Measurements from ENCODE around the gene FIG4. TPM values are rescaled to one million over a fixed set of nuclear protein-coding genes. Genes with fewer than 3 reads are reported as not detected.
"Not testable (repeated sequence)": the region's sequence is repeated elsewhere in the genome, so short reads cannot be mapped to it uniquely, and the experiment has no call there.

Gene FIG4
- total RNA-seq, 1 donor from 2014 or later, result 8.0 TPM

- Histone ChIP-seq H3K27ac (replicated peaks) (no peak overlapping the region), H3K9me3 (replicated peaks) (no peaks in the 10 kb centered on the region), H3K27me3 (ENCODE audit: low read depth) (no peaks in the 10 kb centered on the region), H3K4me3 (no peak overlapping the region), H3K4me1 (peaks cover 14% of the 10 kb centered on the region), H3K36me3 (peaks cover 16% of the 10 kb centered on the region)
- TF ChIP-seq, protein P1, sequence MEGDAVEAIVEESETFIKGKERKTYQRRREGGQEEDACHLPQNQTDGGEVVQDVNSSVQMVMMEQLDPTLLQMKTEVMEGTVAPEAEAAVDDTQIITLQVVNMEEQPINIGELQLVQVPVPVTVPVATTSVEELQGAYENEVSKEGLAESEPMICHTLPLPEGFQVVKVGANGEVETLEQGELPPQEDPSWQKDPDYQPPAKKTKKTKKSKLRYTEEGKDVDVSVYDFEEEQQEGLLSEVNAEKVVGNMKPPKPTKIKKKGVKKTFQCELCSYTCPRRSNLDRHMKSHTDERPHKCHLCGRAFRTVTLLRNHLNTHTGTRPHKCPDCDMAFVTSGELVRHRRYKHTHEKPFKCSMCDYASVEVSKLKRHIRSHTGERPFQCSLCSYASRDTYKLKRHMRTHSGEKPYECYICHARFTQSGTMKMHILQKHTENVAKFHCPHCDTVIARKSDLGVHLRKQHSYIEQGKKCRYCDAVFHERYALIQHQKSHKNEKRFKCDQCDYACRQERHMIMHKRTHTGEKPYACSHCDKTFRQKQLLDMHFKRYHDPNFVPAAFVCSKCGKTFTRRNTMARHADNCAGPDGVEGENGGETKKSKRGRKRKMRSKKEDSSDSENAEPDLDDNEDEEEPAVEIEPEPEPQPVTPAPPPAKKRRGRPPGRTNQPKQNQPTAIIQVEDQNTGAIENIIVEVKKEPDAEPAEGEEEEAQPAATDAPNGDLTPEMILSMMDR (IDR thresholded peaks at IDR 0.05; ENCODE audit: borderline replicate concordance), result no peak
- intact Hi-C loops (cut with micrococcal nuclease), result no loop called here
- no peak for DNase-seq
Measured at GRCh38 chr6:109722564-109723254, 31.6 kb downstream of the FIG4 start.

DNA sequence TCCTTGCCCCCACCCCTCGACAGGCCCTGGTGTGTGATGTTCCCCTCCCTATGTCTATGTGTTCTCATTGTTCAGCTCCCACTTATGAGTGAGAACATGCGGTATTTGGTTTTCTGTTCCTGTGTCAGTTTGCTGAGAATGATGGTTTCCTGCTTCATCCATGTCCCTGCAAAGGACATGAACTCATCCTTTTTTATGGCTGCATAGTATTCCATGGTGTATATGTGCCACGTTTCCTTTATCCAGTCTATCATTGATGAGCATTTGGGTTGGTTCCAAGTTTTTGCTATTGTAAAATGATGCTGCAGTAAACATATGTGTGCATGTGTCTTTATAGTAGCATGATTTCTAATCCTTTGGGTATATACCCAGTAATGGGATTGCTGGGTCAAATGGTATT lies 34.2 kb downstream of the FIG4 start:
- intact Hi-C loops (cut with micrococcal nuclease), result not testable (repeated sequence)

DNA sequence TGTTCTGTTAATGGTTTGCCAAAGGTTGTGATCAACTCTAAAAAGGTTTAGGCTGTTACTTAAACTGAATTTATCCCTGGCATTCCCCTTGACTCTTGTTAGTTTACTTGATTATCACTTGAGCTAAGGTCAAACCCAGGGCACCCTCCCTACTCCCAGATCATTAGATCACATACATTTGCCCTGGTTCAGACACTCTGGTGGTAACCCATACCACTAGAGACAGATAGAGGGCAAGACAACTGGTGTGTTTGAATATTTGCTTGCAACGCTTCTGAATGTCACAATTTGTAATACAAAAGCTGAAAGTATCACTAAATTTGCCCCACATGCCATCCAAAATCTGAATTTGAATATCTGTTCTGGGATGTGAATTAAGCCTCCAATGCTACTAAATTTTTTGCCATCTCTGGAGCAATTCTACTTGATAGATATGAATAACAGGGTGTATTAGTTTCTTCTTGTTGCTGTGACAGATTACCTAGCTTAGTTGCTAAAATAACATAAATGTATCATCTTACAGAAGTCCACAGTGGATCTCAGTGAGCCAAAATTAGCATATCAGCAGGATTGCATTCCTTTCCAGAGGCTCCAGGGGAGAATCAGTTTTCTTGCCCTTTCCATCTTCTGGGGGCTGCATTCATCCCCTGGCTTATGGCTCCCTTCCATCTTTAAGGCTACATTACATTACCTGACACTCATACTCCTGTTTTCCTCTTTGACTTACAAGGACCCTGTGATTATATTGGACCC lies 45.4 kb downstream of the FIG4 start:
- intact Hi-C loops (cut with micrococcal nuclease), result no loop called here
- no peak for DNase-seq
- TF ChIP-seq, protein P1 (IDR thresholded peaks at IDR 0.05; ENCODE audit: borderline replicate concordance), result no peak
- Histone ChIP-seq H3K27ac (replicated peaks) (no peak overlapping the region), H3K9me3 (replicated peaks) (no peaks in the 10 kb centered on the region), H3K27me3 (ENCODE audit: low read depth) (no peaks in the 10 kb centered on the region), H3K4me1 (no peaks in the 10 kb centered on the region), H3K36me3 (peaks cover 29% of the 10 kb centered on the region), H3K4me3 (no peak overlapping the region)

More for the DNA sequence above, 34.2 kb downstream of the FIG4 start:
- not testable (repeated sequence) for H3K36me3 ChIP-seq; H3K9me3 ChIP-seq (replicated peaks); DNase-seq; H3K27ac ChIP-seq (replicated peaks); H3K4me3 ChIP-seq; H3K27me3 ChIP-seq (ENCODE audit: low read depth)
- peaks cover 14% of the 10 kb centered on the region for H3K4me1 ChIP-seq

DNA sequence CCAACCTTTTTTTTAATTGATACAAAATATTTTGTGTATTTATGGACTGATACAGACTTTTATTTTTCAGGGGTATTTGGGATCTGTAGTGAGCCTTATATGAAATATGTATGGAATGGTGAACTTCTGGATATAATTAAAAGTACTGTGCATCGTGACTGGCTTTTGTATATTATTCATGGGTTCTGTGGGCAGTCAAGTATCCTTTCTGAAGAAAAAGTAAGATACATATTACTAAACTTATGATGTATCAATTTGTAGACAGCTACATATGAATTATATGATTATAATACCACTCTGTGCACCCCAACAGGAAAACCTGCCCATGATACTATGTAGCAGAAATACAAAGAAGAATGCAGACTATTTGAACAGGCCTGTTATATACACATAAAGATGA lies 47.2 kb downstream of the FIG4 start:
- no peak overlapping the region for H3K27ac ChIP-seq (replicated peaks)
- no peaks in the 10 kb centered on the region for H3K4me1 ChIP-seq
- H3K9me3 ChIP-seq (replicated peaks), result no peaks in the 10 kb centered on the region
- no peaks in the 10 kb centered on the region for H3K27me3 ChIP-seq (ENCODE audit: low read depth)
- H3K36me3 ChIP-seq, result peaks cover 27% of the 10 kb centered on the region
- no peak for DNase-seq
- H3K4me3 ChIP-seq, result no peak overlapping the region
- intact Hi-C loops (cut with micrococcal nuclease), result no loop called here
- TF ChIP-seq, protein P1 (IDR thresholded peaks at IDR 0.05; ENCODE audit: borderline replicate concordance), result no peak

DNA sequence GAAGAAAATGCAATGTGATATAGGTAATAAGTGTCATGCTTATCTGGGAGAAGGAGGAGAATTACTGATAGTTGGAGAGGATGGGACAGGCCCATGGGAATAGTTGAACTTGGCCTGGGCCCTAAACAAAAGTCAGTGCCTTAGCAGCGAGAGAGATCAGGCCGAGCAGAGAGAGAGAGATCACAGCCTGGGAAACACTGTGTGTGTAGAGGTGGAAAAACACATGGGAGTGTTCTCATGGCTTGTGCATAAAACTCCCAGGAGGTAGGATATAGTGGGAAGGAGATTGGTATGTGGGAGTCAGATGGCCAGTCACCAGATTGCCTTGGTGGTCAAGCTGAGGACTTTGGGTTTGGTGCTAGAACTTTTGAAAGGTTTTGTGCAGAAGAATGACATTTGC lies 47.6 kb downstream of the FIG4 start:
- H3K9me3 ChIP-seq (replicated peaks), result no peaks in the 10 kb centered on the region
- peaks cover 31% of the 10 kb centered on the region for H3K36me3 ChIP-seq
- intact Hi-C loops (cut with micrococcal nuclease), result no loop called here
- no peaks in the 10 kb centered on the region for H3K27me3 ChIP-seq (ENCODE audit: low read depth)
- no peaks in the 10 kb centered on the region for H3K4me1 ChIP-seq
- no peak overlapping the region for H3K27ac ChIP-seq (replicated peaks)
- TF ChIP-seq, protein P1 (IDR thresholded peaks at IDR 0.05; ENCODE audit: borderline replicate concordance), result no peak
- no peak for DNase-seq
- no peak overlapping the region for H3K4me3 ChIP-seq

GRCh38 chr6:109739686-109740085 lies 48.6 kb downstream of the FIG4 start:
- no peak overlapping the region for H3K4me3 ChIP-seq
- no peaks in the 10 kb centered on the region for H3K27me3 ChIP-seq (ENCODE audit: low read depth)
- H3K4me1 ChIP-seq, result no peaks in the 10 kb centered on the region
- TF ChIP-seq, protein P1 (IDR thresholded peaks at IDR 0.05; ENCODE audit: borderline replicate concordance), result no peak
- intact Hi-C loops (cut with micrococcal nuclease), result no loop called here
- H3K9me3 ChIP-seq (replicated peaks), result no peaks in the 10 kb centered on the region
- no peak overlapping the region for H3K27ac ChIP-seq (replicated peaks)
- H3K36me3 ChIP-seq, result peaks cover 37% of the 10 kb centered on the region
- no peak for DNase-seq

All from left ventricle myocardium inferior (tissue), 1 donor.